ENCODE results near the gene DIP2B.

- TF ChIP-seq EZH2 (IDR thresholded peaks at IDR 0.05; ENCODE audit: borderline replicate concordance, insufficient read depth, low read length, poor library complexity, severe bottlenecking) (no peak), CTCF (IDR thresholded peaks at IDR 0.05; ENCODE audit: poor library complexity, severe bottlenecking) (no peak), RAD21 (conservative IDR thresholded peaks at IDR 0.05) (no peak), TAF1 (IDR thresholded peaks at IDR 0.05; ENCODE audit: low read depth) (no peak), SMC3 (conservative IDR thresholded peaks at IDR 0.05; ENCODE audit: poor library complexity) (no peak), REST (IDR thresholded peaks at IDR 0.05; ENCODE audit: borderline replicate concordance) (no peak), EP300 (conservative IDR thresholded peaks at IDR 0.05; ENCODE audit: poor library complexity, severe bottlenecking) (no peak), POLR2AphosphoS5 (IDR thresholded peaks at IDR 0.05) (no peak), MXI1 (conservative IDR thresholded peaks at IDR 0.05; ENCODE audit: poor library complexity, severe bottlenecking) (no peak)
Observed at GRCh38 chr12:50660425-50660822, 155.6 kb downstream of the DIP2B start.

Data from neural cell (in vitro differentiated cells).